Kasumi-1 (cell line): ENCODE results near the gene ZC3H18.

Experiments used
- DNase-seq, 2 experiments: peaks; one replicate each; lab custom pipeline; 2025; lab: John Stamatoyannopoulos, UW

The ZC3H18 gene

DNA sequence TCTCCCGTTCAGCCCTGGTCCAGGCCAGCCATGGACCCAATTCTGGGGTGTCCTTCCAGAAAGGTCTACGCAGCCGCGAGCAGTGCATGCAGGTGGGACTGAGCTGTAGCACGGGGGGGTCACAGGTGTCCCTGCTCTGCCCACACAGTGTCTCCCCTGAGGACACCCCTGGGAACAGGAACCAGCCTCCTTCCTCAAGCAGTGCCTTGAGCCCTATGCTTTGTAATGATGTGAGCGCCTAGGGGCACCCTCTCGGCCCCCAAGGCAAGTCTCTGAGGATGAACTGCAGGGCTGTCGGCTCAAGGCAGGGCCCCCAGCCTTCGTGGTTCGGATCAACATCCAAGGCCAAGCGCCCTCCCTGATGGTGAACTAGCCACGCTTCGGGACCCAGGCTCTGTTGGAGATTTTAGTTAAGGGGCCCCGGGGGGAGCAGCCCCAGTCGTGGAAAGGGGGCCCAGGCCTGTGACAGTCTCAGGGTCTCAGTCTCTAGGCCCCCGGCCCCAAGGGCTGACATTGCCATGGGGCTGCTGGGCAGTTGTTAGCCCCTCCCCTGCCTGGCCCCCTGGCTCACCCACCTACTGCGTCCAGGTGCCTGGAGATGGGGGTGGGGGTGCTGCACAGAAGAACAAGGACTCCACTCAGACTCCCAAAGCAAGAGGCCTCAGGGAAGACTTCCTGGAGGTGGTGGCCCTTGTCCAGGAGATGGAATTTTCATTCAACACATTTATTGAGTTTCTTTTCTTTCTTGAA lies 70.5 kb downstream of the ZC3H18 start:
- DNase-seq: no peak

DNA sequence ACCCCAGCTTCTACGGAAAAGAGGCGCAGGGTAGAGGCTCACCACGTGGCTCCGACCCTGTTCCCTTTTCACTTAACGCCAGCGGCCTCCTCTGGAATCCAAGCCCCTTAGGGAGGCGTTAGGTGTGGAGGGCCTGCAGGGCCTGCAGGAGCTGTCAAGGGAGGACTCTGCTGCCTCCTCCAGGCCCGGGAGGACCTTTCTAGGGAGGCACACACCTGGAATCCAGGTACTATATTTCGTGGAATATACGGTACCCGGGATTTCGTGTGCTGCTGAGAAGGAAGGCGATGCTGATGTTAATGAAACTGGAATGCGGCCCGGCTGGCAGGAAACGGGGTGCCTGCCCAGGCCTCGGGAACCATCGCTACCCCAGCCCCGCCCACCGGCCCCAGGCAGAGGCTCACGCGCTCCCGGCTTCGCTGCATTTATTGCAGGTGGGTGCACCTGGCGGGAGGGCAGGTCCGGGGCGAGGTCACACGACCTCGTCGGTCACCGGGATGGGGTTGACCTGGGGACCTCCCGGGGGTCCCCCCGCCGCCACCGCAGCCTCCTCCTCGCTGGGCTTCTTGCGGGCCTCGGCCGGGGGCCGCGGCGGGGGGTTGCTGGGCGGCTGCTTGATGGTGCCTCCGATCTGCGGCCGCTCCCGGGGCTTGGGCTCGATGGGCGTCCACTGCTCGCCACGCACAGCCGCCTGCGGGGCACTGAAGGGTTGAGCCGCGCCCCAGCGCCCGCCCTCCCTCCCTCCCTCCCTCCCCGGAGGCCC lies 72.9 kb downstream of the ZC3H18 start:
- no peak for DNase-seq

DNA sequence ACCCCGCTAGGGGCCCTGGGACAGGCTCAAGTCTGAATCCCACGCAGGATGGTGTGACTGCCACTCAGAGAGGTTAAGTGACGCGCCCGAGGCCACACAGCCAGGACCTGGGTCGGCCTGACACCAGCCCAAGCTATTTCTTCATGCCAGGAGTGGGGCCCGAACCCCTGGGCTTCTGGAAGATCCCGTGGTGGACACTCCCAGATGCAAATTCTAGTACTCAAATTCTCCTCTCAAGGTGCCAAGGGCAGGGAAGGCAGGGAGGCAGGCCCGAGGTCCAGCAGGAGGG lies 73.4 kb downstream of the ZC3H18 start:
- DNase-seq: no peak

DNA sequence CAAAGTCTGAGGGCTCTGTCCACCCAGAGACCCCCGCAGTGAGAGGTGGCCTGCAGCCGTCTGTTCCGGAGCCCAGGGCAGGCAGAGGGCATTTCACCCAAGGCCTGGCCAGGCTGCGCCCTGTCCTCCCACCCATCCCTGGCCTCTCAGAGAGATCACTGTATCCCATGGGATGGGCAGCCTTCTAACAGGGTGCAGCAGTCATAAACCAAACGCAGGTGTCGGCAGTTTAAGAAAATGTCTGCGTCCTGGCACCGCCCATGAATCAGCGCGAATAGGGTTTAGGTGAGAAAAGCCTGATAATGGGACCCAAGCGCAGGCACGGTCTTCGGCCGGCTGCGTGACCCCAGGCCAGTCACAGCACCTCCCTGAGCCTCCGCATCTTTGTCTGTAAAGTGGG lies 75.3 kb downstream of the ZC3H18 start:
- no peak for DNase-seq

DNA sequence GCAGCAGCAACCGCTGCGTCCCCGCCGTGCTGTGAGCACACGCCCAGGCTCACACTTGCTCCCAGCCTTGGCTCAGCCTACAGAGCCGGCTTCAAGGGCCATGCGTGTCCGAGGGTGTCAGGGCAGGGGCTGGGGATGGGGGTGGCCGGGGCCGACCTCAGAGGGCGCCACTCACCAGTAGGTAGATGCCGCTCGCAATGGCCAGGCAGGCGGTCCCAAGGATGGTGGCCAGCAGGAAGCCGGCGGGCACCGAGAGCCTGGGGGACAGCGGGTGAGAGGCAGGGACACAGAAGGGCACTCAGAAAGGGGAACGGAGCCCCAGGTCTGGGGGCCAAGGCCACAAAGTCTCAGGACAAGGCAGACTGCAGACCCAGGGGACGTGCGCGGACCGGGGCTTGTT lies 75.7 kb downstream of the ZC3H18 start:
- DNase-seq: no peak

DNA sequence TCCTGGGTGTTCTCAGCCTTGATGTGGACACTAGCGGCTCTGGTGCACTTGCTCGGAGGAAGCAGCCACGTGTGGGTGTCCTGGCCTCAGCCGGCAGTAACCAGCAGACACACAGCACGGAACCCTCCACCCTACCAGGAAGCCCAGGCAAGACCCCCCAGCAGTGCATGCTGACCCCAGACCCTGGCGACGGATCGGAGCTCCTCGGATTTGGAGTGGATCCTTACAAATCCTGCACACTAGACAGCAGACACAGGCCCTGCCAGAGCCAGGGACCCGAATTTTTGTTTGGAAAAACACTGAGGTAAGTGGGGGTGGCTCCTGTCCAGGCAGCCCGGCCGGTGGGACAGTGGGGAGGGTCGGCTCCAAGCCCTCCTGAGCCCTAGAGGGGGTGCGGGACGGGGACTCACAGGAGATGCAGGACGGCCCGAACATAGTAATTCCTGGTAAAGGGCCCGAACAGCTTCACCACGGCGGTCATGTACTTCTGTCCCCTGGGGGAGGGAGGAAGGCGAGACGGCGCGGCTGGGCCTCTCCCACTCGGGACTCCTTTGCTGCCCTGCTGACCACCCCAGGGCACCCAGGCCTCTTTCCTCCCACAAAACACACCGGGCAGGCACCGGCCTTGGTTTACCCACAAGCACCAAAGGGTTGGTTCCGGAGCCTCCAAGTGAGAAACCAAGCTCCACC lies 76.3 kb downstream of the ZC3H18 start:
- DNase-seq: no peak

DNA sequence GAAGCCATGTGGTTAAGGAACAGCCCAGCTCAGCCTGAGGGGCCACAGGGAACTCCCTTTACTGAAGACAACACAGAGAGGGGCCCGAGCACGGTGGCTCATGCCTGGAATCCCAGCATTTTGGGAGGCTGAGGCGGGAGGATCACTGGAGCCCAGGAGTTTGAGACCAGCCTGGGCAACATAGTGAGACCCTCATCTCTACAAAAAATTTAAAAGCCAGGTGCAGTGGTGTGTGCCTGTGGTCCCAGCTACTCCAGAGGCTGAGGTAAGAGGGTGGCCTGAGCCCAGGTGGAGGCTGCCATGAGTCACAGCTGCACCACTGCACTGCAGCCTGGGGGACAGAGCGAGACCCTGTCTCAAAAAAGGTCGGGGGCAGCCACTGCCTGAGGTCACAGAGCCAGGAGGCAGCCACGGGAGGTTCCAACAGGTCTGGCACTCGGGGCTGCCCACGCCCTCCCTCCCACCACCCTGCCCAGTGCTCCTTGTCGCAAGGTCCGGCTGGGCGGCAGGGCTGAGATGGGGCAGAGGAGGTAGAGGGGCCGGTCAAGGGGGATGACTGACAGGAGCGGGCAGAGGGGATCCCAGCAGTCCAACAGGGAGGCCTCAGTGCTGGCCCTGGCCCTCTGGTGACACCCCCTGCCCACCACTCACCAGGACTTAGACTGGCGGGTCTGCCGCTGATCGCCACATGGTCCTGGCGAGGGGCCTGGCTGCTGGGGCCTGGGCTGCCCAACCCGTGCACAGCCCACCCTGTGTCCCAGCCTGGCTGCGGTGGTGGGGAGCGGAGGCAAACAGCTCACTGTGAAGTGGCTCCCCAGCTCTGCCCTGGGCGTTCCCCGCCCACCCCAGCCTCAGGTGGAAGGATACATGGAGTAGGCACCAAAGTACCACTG lies 77.2 kb downstream of the ZC3H18 start:
- DNase-seq: no peak

DNA sequence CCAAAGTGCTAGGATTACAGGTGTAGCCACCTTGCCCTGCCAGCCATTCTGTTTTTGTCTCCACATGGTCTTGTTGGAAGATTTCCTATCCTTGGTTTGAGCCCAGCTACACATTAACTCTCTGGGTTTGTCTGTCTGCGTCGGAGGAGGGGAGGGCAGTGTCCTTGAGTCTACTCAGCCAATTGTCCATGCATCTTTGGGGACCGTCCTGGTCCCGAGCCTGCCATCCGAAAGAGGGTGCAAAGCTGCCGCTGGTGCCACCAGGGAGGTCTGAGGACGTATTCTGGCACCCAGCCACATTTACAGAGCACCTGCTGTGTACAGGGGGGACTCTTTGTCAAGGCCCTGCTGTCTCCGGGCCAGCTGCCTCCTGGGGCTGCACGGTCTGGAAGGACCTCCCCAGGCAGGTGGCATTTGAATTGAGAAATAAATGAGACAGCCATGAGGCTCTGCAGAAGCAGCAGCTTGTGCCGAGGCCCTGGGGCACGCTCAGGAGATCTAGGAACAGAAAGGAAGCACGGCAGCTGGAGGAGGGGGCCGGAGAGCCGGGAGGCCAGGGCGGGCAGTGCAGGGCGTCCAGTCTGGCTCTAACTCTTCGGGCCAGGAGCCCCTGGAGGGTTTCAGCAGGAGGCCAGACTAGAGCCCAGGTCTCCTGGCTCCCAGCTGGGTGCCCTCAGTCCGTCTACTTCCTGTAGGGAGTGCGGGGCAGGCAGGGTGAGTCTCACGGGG lies 79.2 kb downstream of the ZC3H18 start:
- DNase-seq: no peak

DNA sequence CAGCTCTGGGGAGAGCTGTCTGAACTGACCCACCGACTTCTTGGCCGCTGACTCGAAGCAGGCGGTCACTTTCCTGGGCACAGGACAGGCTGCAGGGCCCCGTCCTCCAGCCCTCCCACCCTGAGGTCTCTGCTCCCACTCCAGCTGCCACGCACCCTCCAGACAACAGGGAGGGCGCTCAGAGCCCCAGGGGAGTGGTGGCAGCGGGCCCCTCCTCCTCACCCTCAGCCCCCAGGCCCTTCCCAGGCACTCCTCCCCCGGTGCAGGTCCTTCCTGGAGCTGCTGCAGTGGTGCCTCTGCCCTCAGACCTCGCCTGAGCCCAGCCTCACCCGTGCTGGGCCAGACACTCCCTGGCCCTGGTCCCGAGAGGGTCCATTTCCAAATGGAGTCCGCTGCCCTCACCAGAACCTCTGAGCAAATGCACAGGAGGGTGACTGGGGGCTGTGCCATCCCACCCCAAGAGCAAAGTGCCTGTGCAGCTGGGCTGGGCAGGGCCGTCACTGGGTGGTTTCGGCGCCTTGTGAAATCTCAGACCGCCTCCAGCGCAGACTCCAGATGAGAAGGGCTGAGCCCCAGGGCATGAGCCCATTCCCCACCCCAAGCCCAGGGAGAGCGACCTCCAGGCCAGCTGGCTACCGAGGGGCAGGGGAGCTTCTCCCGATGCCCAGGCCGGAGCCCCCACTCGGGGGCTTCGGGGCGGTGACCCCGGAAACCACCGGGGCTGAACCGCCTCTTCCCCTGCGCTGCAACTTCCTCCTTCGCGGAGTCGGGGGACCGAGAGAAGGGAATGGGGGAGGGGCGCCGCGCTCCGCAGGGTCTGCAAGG lies 79.9 kb downstream of the ZC3H18 start:
- peak; percentile 54 to 56 for DNase-seq

DNA sequence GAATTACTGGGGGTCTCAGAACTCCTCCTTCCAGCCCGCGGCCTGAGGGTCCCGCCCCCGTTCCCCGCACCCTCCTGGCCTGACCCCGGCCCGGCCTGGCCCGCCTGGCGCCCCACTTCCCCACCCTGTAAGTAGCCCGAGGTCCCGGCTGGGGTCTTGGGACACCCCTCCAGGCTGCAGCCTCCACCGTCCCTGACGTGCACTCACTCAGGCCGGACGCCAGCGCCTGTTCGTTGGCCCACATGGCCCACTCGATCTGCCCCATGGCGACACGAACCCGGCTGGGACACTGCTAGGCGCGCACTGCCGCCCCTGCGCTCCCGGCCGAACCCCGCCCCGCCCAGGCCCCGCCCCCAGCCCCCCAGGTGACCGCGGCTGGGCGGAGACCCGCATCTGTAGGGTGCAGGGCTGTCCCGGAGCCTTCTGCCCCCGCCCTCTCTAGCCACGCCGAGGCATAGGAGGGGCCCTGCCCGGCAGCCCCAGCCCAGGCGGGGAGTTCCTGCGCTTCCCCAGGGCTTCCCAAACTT lies 80.6 kb downstream of the ZC3H18 start, which contains the start of gene CYBA:
CYBA (minus strand) TSS at position 305 of the 527 bp plus-strand sequence; CDS start at position 265, 40 bp downstream.
- DNase-seq: peak; percentile 77 to 80

DNA sequence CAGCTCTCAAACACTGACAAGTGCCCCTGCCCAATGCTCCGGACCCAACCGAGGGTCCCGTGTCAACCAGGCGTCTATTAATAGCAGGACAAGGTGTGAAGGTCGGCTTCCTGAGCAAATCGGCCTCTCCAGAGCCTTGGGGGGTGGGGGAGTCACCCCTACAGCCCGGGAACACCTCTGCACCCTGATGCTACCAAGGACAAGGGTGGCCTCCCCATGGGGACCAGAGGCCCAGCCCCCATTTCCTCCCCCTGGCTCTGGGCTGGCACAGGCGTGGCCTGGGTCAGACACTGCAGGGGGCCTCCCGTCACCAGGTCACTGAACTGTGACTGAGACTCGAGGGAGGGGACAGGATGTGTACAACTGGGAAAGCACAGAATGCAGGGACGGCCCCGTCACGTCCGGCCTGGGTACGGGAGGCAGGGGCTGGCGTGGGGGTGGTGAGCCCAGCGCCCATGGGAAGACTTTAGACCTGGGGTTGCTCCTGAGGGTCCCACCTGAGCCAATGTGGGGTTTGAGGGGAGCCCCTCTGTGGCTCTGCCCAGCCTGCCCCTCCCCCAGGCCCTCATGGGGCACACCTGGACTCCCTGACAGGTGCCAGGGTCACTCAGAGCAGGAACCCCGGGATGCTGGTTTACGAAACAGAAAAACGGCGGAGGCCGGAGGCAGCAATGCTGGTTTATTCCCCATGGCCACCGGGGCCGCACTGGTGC lies 81.2 kb downstream of the ZC3H18 start:
- peak in 1 of 2 experiments; percentile 27 for DNase-seq

DNA sequence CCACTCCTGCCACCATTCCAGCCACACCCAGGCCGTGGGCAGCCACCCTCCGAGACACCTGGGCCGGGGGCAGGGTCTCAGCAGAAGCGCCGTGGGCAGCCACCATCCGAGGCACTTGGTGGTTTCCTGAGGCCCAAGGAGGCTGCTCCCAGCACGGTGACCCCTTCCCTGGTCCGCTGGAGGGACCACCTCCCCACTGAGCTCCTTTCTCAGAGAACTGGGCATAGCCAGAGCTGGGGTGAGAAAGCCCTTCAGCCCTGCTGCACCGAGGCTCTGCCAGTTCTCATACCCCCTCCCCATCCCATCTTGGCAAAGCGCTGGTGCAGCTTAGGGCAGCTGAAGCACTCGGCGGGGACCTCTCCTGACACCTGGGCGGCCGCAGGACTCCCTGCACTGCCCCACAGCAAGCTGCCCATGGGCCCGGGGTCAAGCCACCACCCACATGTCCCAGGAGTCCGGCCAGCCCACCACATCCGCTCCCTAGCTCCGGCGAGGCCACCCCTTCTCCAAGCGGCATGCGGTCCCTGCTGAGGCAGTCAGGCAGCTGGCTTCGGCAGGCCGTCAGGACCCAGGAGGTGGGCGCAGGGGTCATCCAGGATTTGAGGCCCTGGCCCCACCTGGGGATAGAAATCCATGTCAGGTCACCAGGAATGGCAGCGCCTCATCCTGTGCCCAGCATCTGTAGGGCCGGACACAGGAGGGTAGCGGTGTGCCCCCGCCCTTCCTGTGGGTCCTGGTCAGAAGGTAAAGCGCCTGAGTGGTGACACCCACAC lies 82.0 kb downstream of the ZC3H18 start:
- no peak for DNase-seq

DNA sequence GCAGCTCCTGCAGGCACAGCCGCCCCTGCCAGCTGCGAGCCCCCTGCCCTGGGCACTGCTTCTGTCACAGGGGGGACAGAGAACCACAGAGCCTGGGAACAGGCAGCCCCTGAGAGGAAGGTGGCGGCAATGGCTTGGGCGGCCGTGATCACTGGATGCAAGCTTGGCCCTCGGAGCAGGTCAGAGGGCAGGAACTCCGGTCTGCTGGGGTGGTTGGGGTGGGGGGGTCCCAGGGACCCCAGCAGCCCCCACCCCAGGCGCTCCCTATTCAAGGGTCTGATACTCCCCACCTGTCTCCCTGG lies 82.5 kb downstream of the ZC3H18 start:
- DNase-seq: no peak

DNA sequence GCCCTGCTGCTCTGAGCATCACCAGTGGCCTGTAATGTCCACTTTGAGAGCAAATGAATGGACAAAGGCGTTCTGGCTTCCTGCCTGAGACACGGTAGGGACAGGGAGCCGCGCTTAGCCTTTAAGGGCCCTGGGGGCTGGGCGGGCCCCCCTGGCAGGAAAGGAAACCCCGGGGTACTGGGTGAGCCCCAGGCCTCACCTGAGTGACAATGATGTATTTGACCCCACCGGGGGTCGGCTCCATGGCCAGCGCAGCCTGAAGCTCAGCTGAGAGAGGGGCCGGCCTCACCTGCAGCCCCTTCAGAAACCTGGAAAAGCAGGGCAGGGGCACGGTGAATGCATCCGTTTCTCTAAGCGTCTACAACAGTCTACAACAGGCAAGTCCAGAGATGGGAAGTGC lies 82.9 kb downstream of the ZC3H18 start:
- no peak for DNase-seq

DNA sequence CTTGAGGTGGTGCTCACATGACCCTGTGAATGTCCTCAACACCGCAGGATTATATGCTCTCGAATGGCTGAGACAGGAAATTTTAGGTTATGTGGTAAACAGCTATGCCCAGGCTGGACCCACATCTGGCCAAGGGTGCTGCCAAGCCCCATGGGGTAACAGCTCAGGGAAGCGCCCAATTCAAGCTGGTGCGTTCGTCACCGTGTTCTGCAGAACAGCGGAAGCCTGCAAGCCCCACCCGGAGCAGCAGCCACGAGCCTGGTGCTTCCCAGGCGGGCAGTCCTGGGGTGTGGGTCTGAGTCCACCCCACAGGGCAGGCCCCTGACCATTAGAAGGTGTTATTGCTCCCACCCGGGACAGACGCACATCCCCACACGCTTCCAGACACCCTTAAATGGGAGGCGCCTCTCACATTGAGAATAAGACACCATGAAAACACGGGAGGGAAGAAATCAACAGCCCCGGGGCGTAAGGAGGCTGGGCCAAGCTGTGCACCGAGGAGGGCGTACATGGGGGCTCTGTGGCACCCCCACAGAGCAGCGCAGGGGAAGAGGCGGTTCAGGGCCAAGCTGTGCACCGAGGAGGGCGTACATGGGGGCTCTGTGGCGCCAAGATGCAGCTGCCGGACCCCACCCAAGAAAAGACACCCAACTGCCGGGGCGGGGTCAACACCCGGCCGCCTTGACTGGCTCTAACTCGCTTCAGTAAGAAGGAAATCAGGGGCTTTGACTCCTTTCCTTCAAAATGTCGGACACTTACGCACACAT lies 83.6 kb downstream of the ZC3H18 start:
- no peak for DNase-seq

DNA sequence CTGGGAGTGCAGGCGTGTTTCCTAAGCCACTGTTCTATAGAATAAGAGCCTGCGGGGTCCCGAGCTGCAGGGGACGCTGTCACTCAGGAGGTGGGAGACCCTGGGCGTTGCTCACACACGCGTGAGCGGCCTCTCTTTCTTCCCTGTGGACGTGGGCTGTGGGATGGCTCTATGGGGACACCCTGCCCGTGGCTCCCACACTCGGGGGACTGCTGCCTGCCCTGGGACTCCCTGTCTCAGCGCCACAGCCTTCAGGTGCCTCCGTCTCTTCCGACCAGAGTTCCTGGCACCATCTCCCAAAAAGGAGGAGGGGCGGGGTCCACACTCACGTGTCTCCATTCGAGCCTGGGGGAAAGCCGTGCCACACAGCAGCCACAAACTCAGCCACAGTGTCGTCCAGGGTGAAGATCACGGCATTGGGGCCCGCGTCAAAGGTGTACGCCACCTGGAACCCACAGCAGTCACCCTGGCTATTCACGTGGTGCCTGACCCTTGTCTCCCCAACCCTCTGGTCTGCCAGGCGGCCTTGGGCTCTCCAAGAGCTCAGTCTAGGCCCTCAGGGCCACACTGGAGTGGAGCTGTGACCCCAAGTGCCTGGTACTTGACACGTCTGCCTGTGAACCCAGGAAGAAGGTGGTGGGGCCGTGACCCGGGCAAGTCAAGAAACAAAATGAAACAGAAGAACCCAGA lies 84.3 kb downstream of the ZC3H18 start:
- DNase-seq: no peak

DNA sequence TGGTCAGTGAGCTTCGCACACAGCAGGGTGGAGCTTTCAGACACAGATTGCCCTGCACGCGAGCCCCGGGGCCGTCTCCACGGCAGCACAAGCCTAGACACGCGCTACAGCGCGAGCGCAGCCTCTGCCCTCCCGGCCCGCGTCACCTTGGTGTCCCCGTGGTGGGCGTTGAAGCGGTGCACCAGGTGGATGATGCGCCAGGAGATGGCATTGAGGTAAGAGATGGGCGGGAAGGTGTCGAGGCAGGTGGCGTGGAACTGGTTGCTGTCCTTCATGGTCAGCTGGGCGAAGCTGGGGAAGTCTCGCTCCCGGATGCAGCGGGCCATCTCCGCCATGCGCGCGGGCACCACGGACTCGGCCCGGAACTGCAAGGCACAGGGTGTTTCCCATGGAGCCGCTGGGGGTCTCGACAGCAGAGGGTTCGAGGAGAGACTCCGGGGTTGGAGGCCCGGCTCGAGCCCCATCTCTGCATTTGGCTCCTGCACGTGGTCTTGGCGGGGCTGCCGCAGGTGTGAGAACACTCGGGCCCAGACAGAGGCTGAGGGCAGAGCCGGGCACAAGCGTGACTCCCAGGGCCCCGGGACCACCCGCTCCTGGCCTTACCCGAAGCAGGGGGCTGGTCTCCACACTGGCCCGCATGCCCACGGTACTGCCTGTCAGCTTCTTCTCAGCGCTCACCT lies 85.0 kb downstream of the ZC3H18 start:
- no peak for DNase-seq
